Mesenteric fat pad (tissue), 1 donor: ENCODE measurements around the gene SH3BGRL2. TPM values are rescaled to one million over a fixed set of nuclear protein-coding genes. Genes with fewer than 3 reads are reported as not detected.

Experiments
- DNase-seq: peaks from one replicate; pipeline ENCODE4 v3.0.0-alpha.2; 2020; ENCODE audit warnings: low spot score
- long read RNA-seq: library from polyadenylated mRNA; unstranded; transcript quantifications from one replicate; pipeline ENCODE4 v2.0.0, GENCODE V29; 2020
- total RNA-seq: library from RNA; stranded (reverse); fragmentation: NEBNext Ultra II Directional; extraction: Animal tissue kit (Norgen Biotek cat#: 25700); gene quantifications from one replicate; pipeline ENCODE4 v1.2.1, GENCODE V29; 2021
- donor health status: DM: yes; HTN: yes; CAD: no.

The SH3BGRL2 gene
- total RNA-seq, result 24.1 TPM
- long read RNA-seq, full-length matches to known transcripts, result 6 of 23 reads
- long read RNA-seq, partial matches to known transcripts, result 1 of 23 reads
- long read RNA-seq, other reads (novel, unspliced or antisense), result 16 of 23 reads

GRCh38 chr6:79630883-79631692 is at the start of gene SH3BGRL2:
Gene SH3BGRL2, plus strand, starts transcription at chr6:79631329. Its CDS starts 133 bp downstream, at chr6:79631462.
- DNase-seq, result peak; percentile 92

GRCh38 chr6:79584332-79584731 is 46.8 kb upstream of the SH3BGRL2 start:
- DNase-seq, result no peak

DNA sequence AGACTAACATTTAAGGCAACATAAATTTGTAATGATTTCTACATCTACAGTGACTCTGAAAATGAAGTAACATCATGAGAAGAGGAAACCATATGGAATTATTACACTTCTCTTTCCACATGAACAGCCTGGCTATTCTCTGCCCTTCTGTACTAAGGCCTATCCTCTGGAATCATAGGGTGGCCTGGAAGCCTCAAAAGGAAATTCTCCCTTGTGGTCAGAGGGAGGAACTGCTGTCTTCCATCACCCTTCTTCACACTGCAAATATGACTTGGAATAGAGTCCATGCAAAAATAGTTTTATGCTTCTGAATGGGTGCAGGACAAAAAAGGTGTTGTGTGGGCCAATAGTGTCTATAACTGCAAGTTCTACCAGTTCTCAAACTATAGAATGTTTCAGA is 44.6 kb upstream of the SH3BGRL2 start:
- no peak for DNase-seq

DNA sequence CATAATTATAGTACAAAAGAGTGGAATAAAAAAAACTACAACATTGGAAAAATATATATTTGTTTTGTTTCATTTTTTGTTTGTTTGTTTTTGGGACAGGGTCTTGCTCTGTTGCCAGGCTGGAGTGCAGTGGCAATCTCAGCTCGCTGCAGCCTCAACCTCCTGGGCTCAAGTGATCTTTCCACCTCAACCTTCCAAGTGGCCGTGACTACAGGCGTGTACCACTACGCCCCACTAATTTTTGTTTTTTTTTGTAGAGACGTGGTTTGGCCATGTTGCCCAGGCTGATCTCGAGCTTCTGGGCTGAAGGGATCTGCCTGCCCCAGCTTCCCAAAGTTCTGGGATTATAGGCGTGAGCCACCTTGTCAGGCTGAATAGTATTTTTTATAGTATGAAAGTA is 41.4 kb upstream of the SH3BGRL2 start:
- no peak for DNase-seq

GRCh38 chr6:79597155-79597554 is 34.0 kb upstream of the SH3BGRL2 start:
- no peak for DNase-seq

GRCh38 chr6:79598012-79598411 is 33.1 kb upstream of the SH3BGRL2 start:
- no peak for DNase-seq

- no peak for DNase-seq
Measured at GRCh38 chr6:79599725-79600259, 31.3 kb upstream of the SH3BGRL2 start.

DNA sequence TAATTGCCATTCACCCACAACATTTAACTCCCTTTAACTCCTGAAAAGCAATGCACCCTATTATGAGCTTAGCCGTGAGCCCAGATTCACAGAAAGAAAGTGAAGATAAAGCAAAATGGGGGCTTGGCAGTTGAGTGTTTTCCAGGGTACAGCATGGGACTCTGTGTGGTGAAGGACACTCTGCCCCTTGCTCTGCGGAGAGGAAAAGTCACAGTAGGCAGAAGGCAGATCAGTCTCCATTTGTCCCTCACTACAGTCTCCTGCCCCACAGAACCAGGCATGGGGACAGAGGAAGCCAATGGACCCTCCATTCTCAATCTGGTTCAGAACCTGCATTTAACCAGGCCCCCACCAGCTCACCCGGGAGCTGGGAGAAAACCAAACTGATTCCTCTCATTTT is 30.8 kb upstream of the SH3BGRL2 start:
- no peak for DNase-seq

GRCh38 chr6:79600812-79601609 is 30.1 kb upstream of the SH3BGRL2 start:
- DNase-seq, result no peak

DNA sequence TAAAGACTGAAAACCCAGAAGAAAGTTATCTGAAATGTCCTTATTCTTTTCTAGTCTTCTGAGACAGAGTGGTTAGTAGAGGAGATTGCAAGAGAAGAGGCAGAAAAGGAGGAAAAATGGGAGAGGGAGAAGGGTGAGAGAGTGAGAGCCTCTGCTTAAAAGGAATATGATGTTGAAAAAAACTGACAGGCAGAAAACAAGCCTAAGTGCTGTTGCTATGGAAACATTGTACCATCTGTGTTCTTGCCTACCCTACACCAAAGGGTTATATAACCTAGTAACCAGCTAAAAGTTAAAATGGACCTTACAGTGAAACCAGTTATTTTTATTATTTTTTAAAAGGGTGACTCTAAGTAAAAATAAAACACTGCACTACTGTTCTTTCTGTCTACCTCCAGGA is 28.3 kb upstream of the SH3BGRL2 start:
- no peak for DNase-seq

- DNase-seq, result no peak
Measured at GRCh38 chr6:79604583-79605037, 26.5 kb upstream of the SH3BGRL2 start.

DNA sequence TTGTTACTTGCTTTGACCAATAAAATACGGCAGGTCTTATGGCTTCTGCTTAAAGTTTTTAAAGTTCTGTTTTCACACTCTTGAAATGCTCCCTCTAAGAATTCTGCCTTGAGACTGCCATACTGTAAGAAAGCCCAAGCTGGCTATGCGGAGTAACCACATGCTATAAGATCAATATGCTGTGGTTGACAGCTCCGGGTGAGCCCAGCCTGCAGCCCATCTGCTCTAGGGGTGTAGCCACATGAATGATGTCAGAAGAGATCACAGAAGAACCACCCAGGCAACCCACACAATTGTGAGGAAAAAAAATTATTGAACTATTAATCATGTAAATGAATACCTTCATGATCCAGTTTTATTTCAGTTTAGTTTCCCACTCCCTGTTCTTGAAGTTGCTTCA is 26.1 kb upstream of the SH3BGRL2 start:
- DNase-seq, result no peak

GRCh38 chr6:79605968-79606764 is 25.0 kb upstream of the SH3BGRL2 start:
- no peak for DNase-seq

DNA sequence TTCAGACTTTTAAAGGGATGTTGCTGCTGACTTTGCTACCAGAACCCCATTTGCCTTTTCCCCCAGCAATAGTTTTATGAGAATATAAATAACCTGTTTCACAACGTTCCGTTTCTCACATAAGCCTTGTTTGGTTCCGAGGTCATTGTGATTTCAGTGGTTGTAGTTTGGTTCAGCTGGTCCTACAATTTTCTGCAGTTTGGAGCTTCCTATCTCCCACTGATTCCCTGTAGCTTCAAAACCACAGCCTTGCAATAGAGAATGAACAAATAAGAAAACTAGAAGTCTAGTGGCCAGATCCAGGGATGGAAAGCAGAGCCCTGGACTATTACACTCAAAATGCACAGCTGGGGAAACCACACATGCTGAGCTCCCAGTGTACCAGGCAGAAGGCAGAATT is 24.1 kb upstream of the SH3BGRL2 start:
- no peak for DNase-seq

DNA sequence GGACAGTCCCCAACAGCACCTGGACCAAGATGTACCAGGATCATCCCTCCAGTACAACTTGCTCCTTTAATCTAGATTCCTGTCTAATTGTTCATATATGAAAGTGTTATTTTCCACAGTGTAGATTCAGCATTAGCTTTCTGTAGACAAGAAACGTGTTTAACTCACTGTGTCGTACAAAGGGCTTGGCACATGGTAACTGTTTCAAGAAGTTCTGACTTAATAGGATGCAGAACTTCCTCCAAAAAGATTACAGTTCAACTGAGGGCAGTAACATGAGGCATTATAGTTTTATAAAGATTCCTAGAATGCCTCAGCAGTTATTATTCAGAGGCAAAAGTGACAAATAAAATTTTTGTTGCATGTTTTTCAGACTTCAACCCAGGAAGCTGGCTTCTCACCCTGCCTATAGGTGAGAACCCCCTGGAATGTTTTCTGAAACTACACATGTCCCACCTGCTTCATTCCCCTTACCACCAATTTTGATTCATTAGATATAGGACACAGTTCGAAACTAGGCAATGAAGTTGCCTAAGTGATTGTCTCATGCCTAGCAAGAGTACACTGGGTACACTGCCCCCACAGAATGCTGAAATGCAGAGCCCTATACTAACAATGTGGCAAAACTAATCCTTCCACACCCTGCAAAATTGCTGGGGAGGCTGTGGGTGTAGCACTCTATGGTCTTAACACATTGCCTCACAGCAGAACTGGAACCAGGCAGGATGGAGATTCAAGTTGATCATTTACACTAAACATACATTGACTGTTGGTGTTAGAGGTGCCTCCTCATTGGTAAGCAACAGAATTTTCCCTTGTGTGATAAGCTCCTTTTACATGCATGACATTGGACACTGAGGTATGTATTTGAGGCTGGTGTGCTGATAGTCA is 22.6 kb upstream of the SH3BGRL2 start:
- DNase-seq, result no peak

DNA sequence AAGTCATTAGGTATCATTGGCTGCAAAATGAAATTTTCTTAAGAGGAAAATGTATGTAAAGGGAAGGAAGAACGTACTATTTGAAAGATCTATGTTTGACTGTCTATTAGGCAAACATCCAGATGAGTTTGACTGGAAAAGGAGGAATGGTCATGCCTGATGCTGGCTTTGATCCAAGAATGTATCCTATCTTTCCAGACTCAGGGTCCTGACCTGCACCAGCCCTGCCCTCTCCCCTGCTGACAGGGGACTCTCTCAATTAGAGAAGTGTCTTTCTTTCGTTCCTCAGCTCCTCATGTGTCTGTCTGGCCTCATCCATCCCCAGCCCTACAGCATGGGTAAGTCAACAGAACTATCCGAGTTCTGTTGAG is 21.9 kb upstream of the SH3BGRL2 start:
- no peak for DNase-seq

DNA sequence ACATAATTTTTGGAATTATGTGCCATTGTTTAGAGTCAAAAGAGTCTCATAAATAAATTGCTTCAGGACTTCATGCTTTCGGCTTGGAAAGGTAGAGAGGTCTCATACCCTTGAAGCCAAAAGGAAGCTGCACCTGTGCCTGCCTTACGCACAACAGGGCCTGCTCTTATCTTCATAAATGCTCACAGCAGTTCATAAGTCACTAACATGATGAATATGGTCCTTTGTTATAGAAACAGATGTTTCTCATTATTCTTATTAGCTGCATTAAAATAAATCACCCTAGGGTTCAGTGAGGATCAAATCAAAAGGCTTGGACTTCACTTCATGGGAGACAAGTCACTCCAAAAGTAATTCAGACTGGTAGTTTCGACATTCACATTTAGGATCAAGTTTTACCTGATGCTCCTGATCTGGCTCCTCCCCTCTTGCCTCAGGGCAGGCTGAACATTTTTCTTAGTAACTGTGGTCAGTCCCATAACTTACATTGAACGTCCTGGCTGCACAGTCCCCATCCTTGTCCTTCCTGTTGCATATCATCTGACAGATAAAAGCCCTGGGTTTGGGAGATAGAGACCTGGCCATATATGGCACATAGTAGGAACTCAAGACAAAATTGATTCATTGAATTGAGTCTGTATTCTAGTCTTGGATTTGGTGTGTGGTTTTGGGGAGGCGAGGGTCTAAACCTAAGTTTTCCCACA is 20.7 kb upstream of the SH3BGRL2 start:
- no peak for DNase-seq

DNA sequence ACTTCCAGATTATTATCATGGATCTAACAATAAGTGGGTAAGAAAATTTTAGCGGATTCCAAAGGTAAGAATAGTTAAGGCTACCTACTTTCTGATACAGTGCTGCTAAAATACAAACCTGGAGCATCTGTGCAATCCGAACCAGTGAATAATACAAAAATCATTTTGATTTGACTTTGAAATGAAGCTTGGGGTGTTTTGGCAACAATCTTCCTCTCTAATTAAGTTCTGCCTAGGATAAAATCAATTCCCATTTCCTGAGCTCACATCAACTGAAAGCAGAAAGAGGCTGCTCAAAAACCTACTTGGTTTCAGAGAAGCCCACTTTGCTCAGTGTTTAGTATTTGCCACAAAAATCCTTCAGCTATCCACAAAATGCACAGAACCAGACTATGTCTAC is 18.7 kb upstream of the SH3BGRL2 start:
- no peak for DNase-seq

DNA sequence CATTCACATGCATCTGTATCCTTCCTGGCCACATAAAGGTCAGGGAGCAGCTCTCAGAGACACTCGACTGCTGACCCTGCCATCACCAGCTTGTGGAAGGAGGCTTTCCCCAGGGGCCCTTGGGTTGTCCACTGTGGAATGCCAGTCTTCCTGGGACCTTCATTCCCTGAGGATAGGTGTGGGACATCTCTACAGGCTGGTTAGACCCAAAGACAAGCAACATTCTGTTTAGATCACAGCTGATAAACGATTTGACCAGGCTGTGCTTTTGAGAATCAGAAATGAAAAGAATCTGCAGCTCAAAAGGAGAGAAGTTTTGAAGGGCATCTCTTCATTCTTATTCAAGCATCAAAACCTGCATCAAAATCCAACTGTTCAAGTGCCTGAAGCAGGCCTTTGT is 18.2 kb upstream of the SH3BGRL2 start:
- no peak for DNase-seq

DNA sequence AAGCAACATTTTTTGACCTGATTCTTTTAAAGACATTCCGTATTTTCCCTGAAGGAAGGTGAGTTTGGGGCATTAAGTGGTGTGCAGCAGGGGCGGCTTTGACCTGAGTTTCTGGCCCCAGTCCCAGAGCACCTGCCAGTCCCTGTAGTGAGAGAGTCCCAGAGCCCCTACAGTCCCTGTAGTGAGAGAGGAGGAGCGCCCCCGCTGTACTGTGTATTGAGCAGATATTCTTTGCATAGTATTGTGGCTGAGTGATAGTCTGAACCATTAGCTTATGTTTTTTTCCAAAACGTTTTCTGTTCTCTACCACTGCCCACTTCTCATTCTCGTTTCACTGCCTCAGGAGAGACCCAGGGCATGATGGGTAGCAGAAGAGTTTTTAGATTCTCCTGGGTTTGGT is 17.2 kb upstream of the SH3BGRL2 start:
- no peak for DNase-seq
